Activated naive CD4-positive, alpha-beta T cell treated with anti-CD3 and anti-CD28 coated beads, Interleukin-2, amount 10 ng/mL, durations not matched to agents 5 hours and 36 hours (primary cell): ENCODE data around the gene TNFRSF17. TPM values are rescaled to one million over a fixed set of nuclear protein-coding genes. Genes with fewer than 3 reads are reported as not detected.

Experiments used
- total RNA-seq, 2 experiments: library from RNA; stranded (reverse); gene quantifications; one replicate each; pipeline ENCODE4 v1.2.3, GENCODE V29; 2021

TNFRSF17 gene
- not detected for total RNA-seq

DNA sequence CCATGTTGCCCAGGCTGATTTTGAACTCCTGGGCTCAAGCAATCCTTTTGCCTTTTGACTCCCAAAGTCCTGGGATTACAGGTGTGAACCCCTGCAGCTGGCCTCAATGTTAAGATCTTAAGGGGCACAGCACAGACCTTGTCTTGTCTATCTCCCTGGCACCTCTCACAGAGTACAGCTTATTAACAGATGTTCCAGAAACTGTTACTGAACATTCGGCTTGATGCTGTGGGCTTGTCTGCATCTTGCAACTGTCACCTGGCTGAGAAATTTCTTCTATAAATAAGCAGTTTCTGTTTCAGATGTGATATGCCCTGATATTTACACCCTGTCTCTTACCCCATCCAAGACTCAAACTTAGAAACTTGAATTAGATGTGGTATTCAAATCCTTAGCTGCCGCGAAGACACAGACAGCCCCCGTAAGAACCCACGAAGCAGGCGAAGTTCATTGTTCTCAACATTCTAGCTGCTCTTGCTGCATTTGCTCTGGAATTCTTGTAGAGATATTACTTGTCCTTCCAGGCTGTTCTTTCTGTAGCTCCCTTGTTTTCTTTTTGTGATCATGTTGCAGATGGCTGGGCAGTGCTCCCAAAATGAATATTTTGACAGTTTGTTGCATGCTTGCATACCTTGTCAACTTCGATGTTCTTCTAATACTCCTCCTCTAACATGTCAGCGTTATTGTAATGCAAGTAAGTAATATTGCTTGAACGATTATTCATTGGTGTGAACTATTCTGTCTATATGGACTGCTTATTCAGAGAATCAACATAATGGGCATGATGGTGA is at the start of gene TNFRSF17:
Gene TNFRSF17, plus strand, starts transcription at position 450 of the 791 bp plus-strand sequence. Its CDS starts 115 bp downstream, at position 565.

GRCh38 chr16:11915644-11916523 is 49.1 kb upstream of the TNFRSF17 start, which contains the start of gene GSPT1:
TSS of gene GSPT1 (minus strand) at chr16:11915956. CDS start at chr16:11915720, 236 bp downstream.

GRCh38 chr16:11941945-11942344 is 23.1 kb upstream of the TNFRSF17 start, which contains the start of gene NPIPB2:
TSS of gene NPIPB2 (minus strand) at chr16:11942045. CDS start at chr16:11942045, 0 bp downstream.

Other genes with a start within 250 kb of the TNFRSF17 start
- gene TXNDC11, start 222.4 kb upstream of the TNFRSF17 start, total RNA-seq = 10 to 100 TPM; 36.8 to 38.3 TPM
- 10 to 100 TPM; 69.3 to 69.7 TPM for gene ZC3H7A, start 168.0 kb upstream of the TNFRSF17 start, total RNA-seq
- gene RSL1D1, start 113.7 kb upstream of the TNFRSF17 start, total RNA-seq = 100 to 1,000 TPM; 242 to 247 TPM
- 100 to 1,000 TPM in 1 of 2 experiments, 10 to 100 TPM in 1; 96.1 to 101 TPM for gene GSPT1, start 49.3 kb upstream of the TNFRSF17 start, total RNA-seq
- gene NPIPB2, start 23.2 kb upstream of the TNFRSF17 start, total RNA-seq = 10 to 100 TPM in 1 of 2 experiments, 1 to 10 TPM in 1; 6.0 to 10.2 TPM
- 10 to 100 TPM; 19.1 to 20.3 TPM for gene SNX29, start 11.5 kb downstream of the TNFRSF17 start, total RNA-seq